ENCODE data around the gene NHERF1.

Gene NHERF1

GRCh38 chr17:74732042-74732867 is 16.2 kb upstream of the NHERF1 start:
- no peak for DNase-seq (ENCODE audit: low spot score)

- DNase-seq (ENCODE audit: low spot score), result no peak
These were observed 14.9 kb upstream of the NHERF1 start for GRCh38 chr17:74733365-74734122.

GRCh38 chr17:74734256-74734655 is 14.2 kb upstream of the NHERF1 start:
- no peak for DNase-seq (ENCODE audit: low spot score)

GRCh38 chr17:74736513-74737298 is 11.7 kb upstream of the NHERF1 start, which contains the start of gene RAB37:
Gene RAB37, plus strand, starts transcription at chr17:74737256. Its CDS starts 17 bp downstream, at chr17:74737273.
- peak; percentile 40 for DNase-seq (ENCODE audit: low spot score)

- peak; percentile 45 for DNase-seq (ENCODE audit: low spot score)
These were observed 11.0 kb upstream of the NHERF1 start for GRCh38 chr17:74737299-74738050.

GRCh38 chr17:74738051-74738996 is 10.1 kb upstream of the NHERF1 start:
- DNase-seq (ENCODE audit: low spot score), result no peak

GRCh38 chr17:74739227-74739831 is 9.1 kb upstream of the NHERF1 start:
- no peak for DNase-seq (ENCODE audit: low spot score)

- no peak for DNase-seq (ENCODE audit: low spot score)
These were observed 8.3 kb upstream of the NHERF1 start for GRCh38 chr17:74740173-74740572.

- no peak for DNase-seq (ENCODE audit: low spot score)
These were observed 7.6 kb upstream of the NHERF1 start for GRCh38 chr17:74740641-74741387.

- no peak for DNase-seq (ENCODE audit: low spot score)
These were observed 6.3 kb upstream of the NHERF1 start for GRCh38 chr17:74742153-74742515.

- DNase-seq (ENCODE audit: low spot score), result no peak
These were observed 5.4 kb upstream of the NHERF1 start for GRCh38 chr17:74742978-74743545.

- no peak for DNase-seq (ENCODE audit: low spot score)
These were observed 4.7 kb upstream of the NHERF1 start for GRCh38 chr17:74743755-74744154.

- DNase-seq (ENCODE audit: low spot score), result no peak
These were observed 4.1 kb upstream of the NHERF1 start for GRCh38 chr17:74744349-74744713.

GRCh38 chr17:74744714-74745547 is 3.5 kb upstream of the NHERF1 start:
- DNase-seq (ENCODE audit: low spot score), result peak; percentile 88

GRCh38 chr17:74745548-74746177 is 2.8 kb upstream of the NHERF1 start:
- no peak for DNase-seq (ENCODE audit: low spot score)

GRCh38 chr17:74746376-74746775 is 2.1 kb upstream of the NHERF1 start:
- no peak for DNase-seq (ENCODE audit: low spot score)

- no peak for DNase-seq (ENCODE audit: low spot score)
These were observed 1.5 kb upstream of the NHERF1 start for GRCh38 chr17:74746922-74747321.

- no peak for DNase-seq (ENCODE audit: low spot score)
These were observed 224 bp upstream of the NHERF1 start for GRCh38 chr17:74748279-74748528.

Measured in AG20443 (cell line).